GM21717 (cell line): Measurements from ENCODE around the gene PIP5K1C.
"Not testable (repeated sequence)": the region's sequence is repeated elsewhere in the genome, so short reads cannot be mapped to it uniquely, and the experiment has no call there.

Experiments
- ATAC-seq: cut with Tn5 transposase; IDR thresholded peaks from one replicate; pipeline ENCODE4 v1.9.1; 2021; ENCODE audit warnings: mild to moderate bottlenecking, moderate library complexity; ENCODE audit not compliant: unreplicated experiment

The PIP5K1C gene

GRCh38 chr19:3628766-3629165 lies 71.5 kb downstream of the PIP5K1C start:
- ATAC-seq: not testable (repeated sequence)

DNA sequence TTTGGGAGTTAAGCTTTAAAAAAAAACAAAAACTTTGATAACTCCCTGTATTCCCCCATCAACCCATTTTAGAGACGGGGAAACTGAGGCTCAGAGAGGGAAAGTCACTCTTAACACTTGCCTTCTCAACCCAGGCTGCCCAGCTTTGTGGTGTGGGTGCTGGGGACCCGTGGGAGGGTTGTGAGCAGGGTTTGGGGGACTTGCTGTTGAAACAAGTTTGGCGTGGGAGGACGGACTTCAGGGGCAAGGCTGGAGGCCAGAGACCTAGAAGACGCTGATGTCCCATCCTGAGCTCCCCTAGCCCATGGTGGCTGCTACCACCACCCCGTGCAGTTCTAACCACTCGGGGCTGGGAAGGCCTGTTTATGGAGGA lies 72.9 kb downstream of the PIP5K1C start:
- ATAC-seq: no peak

DNA sequence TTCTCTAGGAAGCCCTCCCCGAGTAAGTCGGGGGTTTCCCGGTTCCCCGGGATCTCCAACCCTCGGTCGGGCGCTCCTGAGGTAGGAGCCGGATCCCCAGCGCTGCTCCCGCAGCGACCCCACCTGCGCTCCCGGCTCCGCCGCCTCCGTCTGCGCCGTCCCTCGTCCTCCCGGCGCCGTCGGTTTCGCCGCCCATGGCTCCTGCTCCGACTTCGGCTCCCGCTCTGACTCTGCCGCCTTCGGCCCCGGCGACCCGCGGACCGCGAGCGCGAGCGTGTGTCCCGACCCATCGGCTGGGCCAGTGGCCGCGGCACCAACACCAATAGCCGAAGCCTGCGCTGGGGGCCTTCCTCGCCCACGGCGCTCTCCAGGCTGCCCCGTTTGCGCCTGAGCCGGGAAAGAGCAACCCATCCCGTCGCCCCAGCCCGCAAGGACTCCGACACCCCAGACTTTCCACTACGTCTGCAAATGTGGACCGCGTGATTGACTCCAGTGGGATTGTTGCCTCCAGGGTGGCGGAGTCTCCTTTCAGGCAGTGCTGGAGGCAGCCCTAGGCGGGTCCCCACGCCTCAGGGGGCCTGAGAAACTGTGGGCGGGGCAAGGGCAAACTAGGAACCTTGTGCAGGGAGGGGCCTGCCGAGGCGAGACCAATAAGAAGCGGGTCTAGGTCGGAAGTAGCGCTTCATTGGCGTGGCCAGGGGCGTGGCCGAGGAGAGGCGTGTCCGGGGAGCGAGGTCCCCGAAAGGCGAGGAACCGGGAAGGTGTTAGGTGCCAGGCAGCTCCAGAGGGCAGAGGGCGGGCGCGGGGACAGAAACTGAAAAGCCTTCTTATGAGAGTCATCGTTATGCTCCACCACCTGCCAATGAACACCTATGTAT lies 73.6 kb downstream of the PIP5K1C start, which contains the start of gene CACTIN:
TSS of gene CACTIN (minus strand) at position 318 of the 878 bp plus-strand sequence. CDS start at position 290, 28 bp downstream.
- ATAC-seq: peak; percentile 78

DNA sequence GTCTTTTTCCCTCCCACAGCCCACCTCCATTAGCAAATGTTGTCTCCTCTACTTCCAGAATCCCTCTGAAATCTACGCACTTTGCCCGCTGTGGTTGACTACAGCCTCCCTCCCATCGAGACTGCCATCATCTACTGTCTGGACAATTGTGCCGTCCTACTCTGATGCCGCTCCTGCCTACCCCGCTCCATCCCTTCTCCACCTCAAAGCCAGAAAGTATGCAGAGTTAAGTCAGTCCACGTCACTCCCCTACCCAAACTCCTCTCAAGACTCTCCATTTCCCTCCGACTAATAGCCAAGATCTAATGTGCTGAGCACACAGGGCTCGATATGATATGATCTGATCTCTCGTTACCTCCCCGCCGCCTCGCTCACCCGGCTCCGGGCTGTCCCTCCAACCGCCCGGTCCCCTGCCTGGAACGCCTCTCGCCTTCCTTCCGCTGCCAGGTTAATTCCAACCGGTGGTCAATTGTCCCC lies 74.2 kb downstream of the PIP5K1C start:
- no peak for ATAC-seq

- no peak for ATAC-seq
Measured at GRCh38 chr19:3623716-3624115, 76.6 kb downstream of the PIP5K1C start.

GRCh38 chr19:3622224-3622623 lies 78.0 kb downstream of the PIP5K1C start:
- ATAC-seq: no peak

- ATAC-seq: no peak
Measured at GRCh38 chr19:3621689-3622088, 78.6 kb downstream of the PIP5K1C start.

DNA sequence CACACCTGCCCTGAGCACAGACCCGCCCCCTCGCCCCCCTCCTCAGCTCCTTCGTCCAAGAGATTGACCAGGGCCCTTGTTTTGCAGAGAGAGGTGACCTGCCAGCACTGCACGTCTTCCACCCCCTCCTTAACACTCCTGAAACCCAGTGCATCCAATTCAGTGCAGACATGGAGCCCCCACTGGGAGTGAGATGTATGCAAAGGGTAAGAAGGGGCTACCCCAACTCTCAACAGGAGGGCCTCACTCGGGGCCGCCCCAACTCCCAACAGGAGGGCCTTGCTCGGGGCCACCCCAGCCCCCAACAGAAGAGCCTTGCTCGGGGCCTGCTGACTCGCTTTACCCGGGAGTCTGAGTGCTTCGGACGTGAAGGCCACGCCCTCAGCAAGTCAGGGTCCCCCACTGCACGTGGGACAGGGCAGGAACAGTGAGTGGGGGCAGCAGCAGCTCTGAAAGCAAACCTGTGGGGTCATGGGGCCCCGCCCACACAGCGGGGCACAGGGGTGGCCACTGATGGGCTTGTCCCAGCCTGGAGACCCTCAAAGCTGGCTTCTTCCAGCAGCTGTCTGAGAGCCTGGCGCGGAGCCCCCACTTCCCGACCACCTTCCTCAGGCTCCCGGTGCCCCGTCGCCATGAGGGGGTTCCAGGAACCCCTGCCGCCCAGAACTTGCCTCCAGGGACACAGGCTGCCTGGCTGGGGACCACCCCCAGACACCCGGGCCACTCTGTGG lies 79.3 kb downstream of the PIP5K1C start:
- ATAC-seq: no peak

DNA sequence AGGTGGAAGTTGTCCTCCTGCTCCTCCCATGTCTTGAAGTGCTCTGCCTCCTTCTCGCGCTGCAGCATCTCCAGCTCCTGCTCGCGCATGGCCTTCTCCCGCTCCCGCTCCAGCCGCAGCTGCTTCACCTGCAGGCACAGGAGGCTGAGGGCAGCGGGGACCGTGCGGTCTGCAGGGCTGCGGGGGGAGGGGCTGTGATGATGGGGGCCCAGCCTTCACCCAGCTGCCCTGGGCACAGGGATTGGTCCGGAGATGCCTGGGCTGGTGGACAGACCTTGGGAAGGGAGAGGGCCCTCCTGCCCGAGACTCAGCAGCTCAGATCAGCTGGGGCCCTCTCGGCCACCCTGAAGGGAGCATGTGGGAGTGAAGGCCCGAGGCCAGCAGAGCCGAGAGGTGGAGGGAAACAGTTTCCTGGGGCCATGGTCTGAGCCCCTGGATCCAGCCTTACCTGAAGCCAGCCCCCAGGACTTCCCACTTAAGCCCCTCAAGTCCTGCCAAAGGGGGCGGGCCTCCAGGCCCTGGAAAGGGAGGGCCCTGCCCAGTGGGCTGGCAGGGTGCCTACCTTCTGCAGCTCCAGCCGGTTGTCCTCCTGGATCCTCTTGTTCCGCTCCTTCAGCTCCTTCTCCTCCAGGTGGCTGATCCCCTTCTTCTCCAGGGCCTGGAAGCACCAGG lies 80.0 kb downstream of the PIP5K1C start:
- ATAC-seq: no peak

- no peak for ATAC-seq
Measured at GRCh38 chr19:3619631-3620012, 80.6 kb downstream of the PIP5K1C start.

- no peak for ATAC-seq
Measured at GRCh38 chr19:3618811-3619630, 81.2 kb downstream of the PIP5K1C start.

DNA sequence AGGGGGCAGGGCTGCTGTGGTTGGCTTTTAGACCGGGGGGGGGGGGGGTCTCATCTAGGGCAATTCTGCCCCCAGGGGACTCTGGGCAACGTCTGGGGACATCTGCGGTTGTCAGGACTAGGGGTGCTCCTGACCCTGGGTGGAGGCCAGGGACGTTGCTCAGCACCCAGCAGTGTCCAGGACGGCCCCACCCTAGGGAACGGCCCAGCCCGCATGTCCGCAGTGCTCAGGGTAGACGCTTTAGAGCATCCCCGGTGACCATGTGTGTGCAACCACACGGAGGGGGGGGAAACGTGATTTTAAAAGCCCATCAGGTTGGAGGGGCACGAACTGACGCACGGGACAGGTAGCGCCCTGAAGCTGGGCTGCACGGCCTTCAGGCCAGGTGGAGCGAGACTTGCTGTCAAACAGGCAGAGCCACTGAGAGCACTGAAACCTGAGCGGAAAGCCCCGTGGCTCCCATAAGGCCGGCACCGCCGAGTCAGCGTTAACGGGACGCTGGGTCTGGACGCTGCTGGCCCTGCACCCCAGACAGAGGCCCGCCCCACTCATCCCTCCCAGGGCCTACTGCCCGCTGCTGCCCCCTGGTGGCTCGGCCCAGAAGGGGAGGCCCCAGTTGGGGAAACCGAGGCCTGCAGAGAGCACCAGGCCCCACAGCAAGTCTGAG lies 82.0 kb downstream of the PIP5K1C start:
- no peak for ATAC-seq

DNA sequence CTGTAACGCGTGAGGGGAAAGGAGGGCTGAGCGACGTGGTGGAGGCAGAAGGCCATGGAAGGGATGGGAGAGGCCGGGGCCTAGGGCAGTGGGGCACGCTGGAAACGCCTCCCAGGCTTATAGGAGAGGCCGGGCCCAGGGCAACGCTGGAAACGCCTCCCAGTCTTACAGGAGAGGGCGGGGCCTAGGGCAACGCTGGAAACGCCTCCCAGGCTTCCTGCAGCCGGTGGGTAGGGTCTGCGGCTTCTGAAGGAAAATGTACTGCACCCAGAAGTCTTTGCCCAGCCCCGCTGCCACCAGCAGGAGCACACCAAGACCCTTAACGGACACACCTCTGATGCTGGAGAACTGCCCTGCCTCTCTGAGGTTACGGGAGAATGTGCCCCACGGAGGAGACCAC lies 82.8 kb downstream of the PIP5K1C start:
- no peak for ATAC-seq

GRCh38 chr19:3615524-3616135 lies 84.6 kb downstream of the PIP5K1C start:
- ATAC-seq: no peak

- no peak for ATAC-seq
Measured at GRCh38 chr19:3614858-3615505, 85.3 kb downstream of the PIP5K1C start.

- ATAC-seq: no peak
Measured at GRCh38 chr19:3613818-3614661, 86.2 kb downstream of the PIP5K1C start.

- no peak for ATAC-seq
Measured at GRCh38 chr19:3612901-3613741, 87.1 kb downstream of the PIP5K1C start.
